ENCODE data around the gene DCDC2.

DCDC2 gene

DNA sequence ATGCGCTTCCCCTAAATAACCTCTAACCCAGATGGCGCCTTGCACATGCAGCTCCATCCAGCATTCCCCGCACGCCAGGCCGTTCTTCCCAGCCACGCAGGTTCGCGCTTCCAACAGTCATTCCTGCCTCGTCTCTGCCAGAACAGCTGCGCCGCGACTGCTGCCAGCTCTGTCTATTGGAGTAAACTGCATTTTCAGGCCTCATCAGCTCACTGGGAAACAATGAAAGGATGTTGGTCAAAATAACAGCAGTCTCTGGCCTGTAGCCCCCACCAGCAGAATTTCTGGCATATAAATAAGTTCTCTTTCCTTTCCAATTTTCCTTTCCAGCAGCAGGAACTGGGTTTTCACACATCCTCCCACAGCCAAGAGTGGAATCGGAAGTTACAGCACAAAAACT is 217.3 kb downstream of the DCDC2 start:
- DNase-seq: no peak

DNA sequence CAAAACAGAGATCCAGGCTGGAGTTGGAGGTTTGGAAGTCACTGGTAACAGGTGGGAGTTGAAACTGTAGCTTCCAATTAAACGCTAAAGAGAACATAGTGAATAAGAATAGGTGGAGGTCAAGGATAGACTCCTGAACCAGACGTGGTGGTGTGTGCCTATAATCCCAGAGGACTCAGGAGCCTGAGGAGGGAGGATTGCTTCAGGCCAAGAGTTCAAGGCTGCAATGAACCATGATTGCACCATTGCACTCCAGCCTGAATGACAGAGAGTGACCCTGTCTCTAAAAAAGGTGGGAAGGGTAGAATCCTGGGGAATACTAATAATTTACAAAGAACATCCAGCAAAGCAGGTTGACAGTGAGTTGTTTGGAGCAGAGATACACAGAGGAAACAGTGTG is 218.2 kb downstream of the DCDC2 start:
- DNase-seq: no peak

DNA sequence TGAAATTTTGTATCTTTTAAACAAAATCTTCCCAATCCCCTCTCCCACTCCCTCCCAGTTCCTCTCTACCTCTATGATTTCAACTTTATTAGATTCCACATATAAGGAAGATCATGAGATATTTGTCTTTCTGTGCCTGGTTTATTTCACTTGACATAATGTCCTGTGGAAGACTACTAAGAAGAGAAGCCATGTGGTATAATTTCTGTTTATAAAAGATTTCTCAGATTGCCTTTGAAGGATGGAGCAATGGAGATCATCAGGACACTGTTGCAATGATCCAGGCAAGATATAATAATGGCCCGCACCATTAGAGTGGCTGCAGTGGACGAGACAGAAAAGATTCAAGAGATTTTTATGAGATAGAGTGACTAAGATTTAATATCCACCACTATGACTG is 218.8 kb downstream of the DCDC2 start:
- no peak for DNase-seq

DNA sequence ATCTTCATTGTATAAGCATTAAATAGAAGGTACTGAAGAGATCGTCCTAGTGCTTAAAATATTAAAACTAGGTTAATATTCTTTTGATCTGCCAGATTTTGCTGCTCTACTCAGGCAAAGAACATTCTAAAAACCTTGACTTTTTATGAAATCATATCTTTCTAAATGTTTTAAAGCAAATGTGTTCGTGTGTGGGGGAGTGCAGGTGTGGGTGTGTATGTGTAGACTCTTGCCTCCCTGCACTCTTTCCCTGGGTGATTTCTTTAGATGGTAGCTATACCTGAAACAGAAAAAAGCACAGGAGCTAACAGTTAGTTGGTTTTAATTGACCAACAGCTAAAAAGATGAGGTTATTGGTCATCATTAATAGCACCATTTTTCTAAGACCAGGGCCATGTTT is 226.1 kb downstream of the DCDC2 start:
- DNase-seq: no peak

DNA sequence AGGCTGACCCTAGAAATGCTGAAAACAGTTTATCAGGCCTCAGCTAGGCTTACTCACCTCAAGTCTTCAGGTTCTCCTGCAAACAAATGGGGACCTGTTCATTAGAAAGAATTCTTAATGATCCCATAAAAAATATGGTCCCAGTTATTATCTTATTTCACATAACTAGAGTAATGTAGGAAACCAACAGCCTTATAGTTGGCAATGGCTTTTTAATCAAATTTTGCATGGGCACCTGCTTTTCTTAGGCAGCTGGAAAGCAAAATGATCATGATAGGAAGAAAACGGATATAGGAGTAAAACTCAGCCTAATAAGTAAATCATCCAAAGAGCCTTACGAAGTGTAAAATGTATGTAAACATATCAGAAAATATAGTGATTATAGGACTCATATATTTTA is 230.5 kb downstream of the DCDC2 start:
- DNase-seq: no peak

DNA sequence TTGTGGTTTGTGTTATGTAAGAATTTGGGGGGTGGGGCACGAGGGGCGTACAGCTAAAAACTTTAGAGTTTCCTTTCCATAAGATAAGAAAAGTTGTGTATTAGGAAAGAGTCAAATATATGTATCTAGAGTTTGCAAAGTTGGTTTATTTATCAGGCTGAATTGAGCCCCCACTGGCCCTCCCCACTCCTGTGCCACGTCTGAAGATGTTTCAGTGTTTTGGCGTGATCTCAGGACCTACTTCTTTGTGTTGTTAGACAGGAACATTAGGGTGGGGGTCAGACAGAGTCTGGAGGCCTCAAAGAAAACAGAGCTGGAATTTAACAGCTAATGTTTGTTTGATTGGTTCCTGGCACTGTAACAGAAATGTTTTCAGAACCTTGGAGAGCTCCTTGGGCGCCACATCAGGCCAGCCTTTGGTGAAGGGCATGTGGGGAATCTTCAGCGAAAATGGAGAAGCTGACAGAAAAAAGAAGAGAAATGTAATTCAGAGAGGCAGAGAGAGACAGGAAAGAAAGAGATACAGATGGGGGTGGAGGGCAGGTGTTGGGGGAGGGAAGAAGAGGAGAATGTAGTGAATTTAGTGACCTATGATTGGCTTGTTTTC is 231.2 kb downstream of the DCDC2 start:
- no peak for DNase-seq

DNA sequence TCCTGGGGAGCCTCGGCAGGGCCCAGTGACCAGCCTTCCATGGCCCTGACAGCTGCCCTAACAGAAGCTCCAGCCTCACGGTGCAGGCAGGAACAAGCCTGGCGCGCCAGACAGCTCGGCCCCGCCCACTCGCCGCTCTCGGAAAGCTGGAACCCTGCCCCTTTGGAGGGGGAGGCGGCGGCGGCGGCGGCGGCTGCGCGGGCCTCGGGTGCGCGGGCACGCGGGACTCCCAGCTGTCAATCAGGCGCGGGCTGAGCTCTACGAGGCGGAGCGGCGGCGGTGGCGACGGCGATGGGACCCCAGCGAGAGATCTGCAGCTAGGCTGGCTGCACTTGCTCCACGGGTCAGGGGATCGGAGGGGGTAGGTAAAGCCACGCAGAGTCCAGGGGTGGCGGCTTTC is 231.9 kb downstream of the DCDC2 start, which contains the start of gene NRSN1:
NRSN1 (plus strand) TSS at position 236 of the 400 bp plus-strand sequence. CDS start 8,113 bp downstream, outside the sequence.
- no peak for DNase-seq

DNA sequence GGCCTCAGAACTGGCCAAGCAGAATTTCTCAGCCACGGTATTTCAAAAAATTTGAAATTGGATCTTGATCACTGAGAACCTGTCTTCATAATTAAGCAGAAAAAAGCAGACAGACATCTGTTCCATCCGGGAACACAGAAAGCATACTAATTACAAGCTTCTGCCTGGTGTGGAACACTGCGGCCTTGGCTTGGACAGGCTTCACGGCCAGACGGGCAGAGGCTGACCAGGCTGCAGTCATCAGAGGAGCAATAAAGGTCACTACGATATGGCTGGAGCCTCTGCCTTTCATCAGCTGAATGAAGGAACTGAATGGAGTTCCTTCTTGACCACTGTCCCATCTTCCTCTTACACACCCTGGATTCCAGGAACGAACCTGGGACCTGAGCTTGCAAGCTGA is 235.7 kb downstream of the DCDC2 start:
- DNase-seq: no peak

All from NK-92 treated with Interleukin-12 subunit alpha and Interleukin-12 subunit beta, amount 100 ng/mL, for 24 hours (cell line).